Endometrial microvascular endothelial cells (primary cell): ENCODE data around the gene RGS17. TPM values are rescaled to one million over a fixed set of nuclear protein-coding genes. Genes with fewer than 3 reads are reported as not detected.
"Not testable (repeated sequence)": the region's sequence is repeated elsewhere in the genome, so short reads cannot be mapped to it uniquely, and the experiment has no call there.

Experiments
- in situ Hi-C: cut with HindIII; loops from 2 replicates; pipeline ENCODE4 v1.10.0; 2017; ENCODE audit warnings: low sequenced_read_pairs, low pct_unique_long_range_greater_than_20kb; ENCODE audit errors: inconsistent ontology term
- total RNA-seq: library from RNA; depleted of rRNA; stranded (reverse); fragments of >200 nt; gene quantifications from one replicate; pipeline ENCODE4 v1.2.3, GENCODE V29; 2015; ENCODE audit errors: inconsistent ontology term

RGS17 gene
- total RNA-seq, 1 donor from 2014 or later, result 5.4 TPM

- in situ Hi-C loops, result loop anchor here (25.0 kb wide), 1 partner anchor 93 kb away; no protein-coding TSS in a partner anchor
Observed at GRCh38 chr6:153130515-153131036, 506 bp downstream of the RGS17 start.

GRCh38 chr6:153129873-153130514 lies 1.1 kb downstream of the RGS17 start:
- in situ Hi-C loops, result loop anchor here (25.0 kb wide), 1 partner anchor 93 kb away; no protein-coding TSS in a partner anchor

GRCh38 chr6:153126218-153126617 lies 4.9 kb downstream of the RGS17 start:
- in situ Hi-C loops, result loop anchor here (25.0 kb wide), 1 partner anchor 89 kb away; no protein-coding TSS in a partner anchor

GRCh38 chr6:153125032-153125431 lies 6.0 kb downstream of the RGS17 start:
- in situ Hi-C loops, result loop anchor here (25.0 kb wide), 1 partner anchor 88 kb away; no protein-coding TSS in a partner anchor

GRCh38 chr6:153123801-153124200 lies 7.3 kb downstream of the RGS17 start:
- in situ Hi-C loops, result no loop called here

- in situ Hi-C loops, result no loop called here
Observed at GRCh38 chr6:153121311-153121710, 9.8 kb downstream of the RGS17 start.

GRCh38 chr6:153117986-153118879 lies 12.8 kb downstream of the RGS17 start:
- in situ Hi-C loops, result no loop called here

GRCh38 chr6:153111082-153111481 lies 20.0 kb downstream of the RGS17 start:
- in situ Hi-C loops, result not testable (repeated sequence)

- in situ Hi-C loops, result not testable (repeated sequence)
Observed at GRCh38 chr6:153110612-153111011, 20.5 kb downstream of the RGS17 start.

- in situ Hi-C loops, result no loop called here
Observed at GRCh38 chr6:153108315-153108714, 22.8 kb downstream of the RGS17 start.

- in situ Hi-C loops, result no loop called here
Observed at GRCh38 chr6:153106021-153106420, 25.1 kb downstream of the RGS17 start.

GRCh38 chr6:153104220-153104619 lies 26.9 kb downstream of the RGS17 start:
- in situ Hi-C loops, result no loop called here

- in situ Hi-C loops, result no loop called here
Observed at GRCh38 chr6:153103319-153103655, 27.8 kb downstream of the RGS17 start.

- in situ Hi-C loops, result no loop called here
Observed at GRCh38 chr6:153102605-153103318, 28.3 kb downstream of the RGS17 start.

GRCh38 chr6:153101461-153101860 lies 29.6 kb downstream of the RGS17 start:
- in situ Hi-C loops, result no loop called here

GRCh38 chr6:153099636-153100035 lies 31.4 kb downstream of the RGS17 start:
- in situ Hi-C loops, result no loop called here

GRCh38 chr6:153096792-153097191 lies 34.3 kb downstream of the RGS17 start:
- in situ Hi-C loops, result no loop called here

- in situ Hi-C loops, result no loop called here
Observed at GRCh38 chr6:153096031-153096430, 35.1 kb downstream of the RGS17 start.
